Keratinocyte (primary cell): Measurements from ENCODE around the gene FREM2. TPM values are rescaled to one million over a fixed set of nuclear protein-coding genes. Genes with fewer than 3 reads are reported as not detected.

Experiments used
- DNase-seq: peaks from one replicate; pipeline ENCODE4 v3.0.0-alpha.2; 2011; ENCODE audit warnings: low read depth, missing footprints, low spot score
- FAIRE-seq: peaks from 2 replicates; lab custom pipeline; 2011; peaks lifted over from hg19 to GRCh38; lab: Jason Lieb, UNC
- H2AFZ ChIP-seq: 2 replicates; pipeline ENCODE4 v1.6.0; 2012; ENCODE audit warnings: low read length, control low read depth, inconsistent platforms; ENCODE audit not compliant: control insufficient read depth
- H3K27ac ChIP-seq: 2 replicates; pipeline ENCODE4 v1.5.1; 2011; ENCODE audit warnings: low read length; ENCODE audit not compliant: control insufficient read depth, insufficient read depth
- H3K27me3 ChIP-seq: 3 replicates; pipeline ENCODE4 v1.6.0; 2011; ENCODE audit warnings: low read length; ENCODE audit not compliant: control insufficient read depth, insufficient read depth; ENCODE audit errors: extremely low read depth
- H3K36me3 ChIP-seq, 2 experiments: 2 replicates in 1 of 2; 3 replicates in 1 of 2; pipeline ENCODE4 v1.5.1; 2011; ENCODE audit warnings: low read length in 2 of 2, mild to moderate bottlenecking in 1 of 2; ENCODE audit not compliant: control insufficient read depth in 2 of 2, insufficient read depth in 2 of 2; ENCODE audit errors: extremely low read depth in 1 of 2
- H3K4me1 ChIP-seq: 3 replicates; pipeline ENCODE4 v1.5.1; 2011; ENCODE audit warnings: low read length; ENCODE audit not compliant: control insufficient read depth, insufficient read depth; ENCODE audit errors: extremely low read depth
- H3K4me2 ChIP-seq: 3 replicates; pipeline ENCODE4 v1.6.0; 2011; ENCODE audit warnings: low read depth, low read length; ENCODE audit not compliant: control insufficient read depth, insufficient read depth; ENCODE audit errors: extremely low read depth
- H3K4me3 ChIP-seq, 3 experiments: fragments of 200-600 bp in 1 of 3; sonication (generic) in 1 of 3; 2 replicates in 2 of 3; 3 replicates in 1 of 3; pipeline ENCODE4 v1.5.1; 2011 to 2016; ENCODE audit warnings: low read length in 3 of 3, mild to moderate bottlenecking in 3 of 3, control low read depth in 2 of 3, inconsistent platforms in 1 of 3, low read depth in 1 of 3, mixed read lengths in 1 of 3, mixed run types in 1 of 3, moderate library complexity in 1 of 3; ENCODE audit not compliant: control insufficient read depth in 2 of 3, insufficient read depth in 2 of 3; ENCODE audit errors: extremely low read depth in 1 of 3
- H3K79me2 ChIP-seq: 2 replicates; pipeline ENCODE4 v1.6.0; 2012; ENCODE audit warnings: low read length; ENCODE audit not compliant: control insufficient read depth, insufficient read depth
- H3K9ac ChIP-seq: 3 replicates; pipeline ENCODE4 v1.6.0; 2011; ENCODE audit warnings: low read length; ENCODE audit not compliant: control insufficient read depth, insufficient read depth; ENCODE audit errors: extremely low read depth
- H3K9me1 ChIP-seq: 3 replicates; pipeline ENCODE4 v1.6.0; 2011; ENCODE audit warnings: low read length; ENCODE audit not compliant: control insufficient read depth, insufficient read depth; ENCODE audit errors: extremely low read depth
- H3K9me3 ChIP-seq: 2 replicates; pipeline ENCODE4 v1.5.1; 2012; ENCODE audit warnings: low read depth, low read length; ENCODE audit not compliant: control insufficient read depth
- H4K20me1 ChIP-seq: 3 replicates; pipeline ENCODE4 v1.6.0; 2011; ENCODE audit warnings: low read length; ENCODE audit not compliant: control insufficient read depth, insufficient read depth; ENCODE audit errors: extremely low read depth
- CTCF ChIP-seq, 3 experiments: IDR thresholded peaks in 1 of 3; conservative IDR thresholded peaks in 1 of 3; optimal IDR thresholded peaks in 1 of 3; 2 replicates in 2 of 3; 3 replicates in 1 of 3; pipeline versions ENCODE3 to v1.5.1; 2011; ENCODE audit warnings: low read length in 3 of 3, mild to moderate bottlenecking in 3 of 3, moderate library complexity in 2 of 3, control low read depth in 1 of 3, inconsistent platforms in 1 of 3; ENCODE audit not compliant: insufficient read depth in 2 of 3; ENCODE audit errors: extremely low read depth in 1 of 3
- EZH2 ChIP-seq: IDR thresholded peaks from one replicate; pipeline ENCODE4 v1.6.1; 2012; ENCODE audit warnings: inconsistent platforms, mild to moderate bottlenecking, low read length, moderate library complexity
- dilution Hi-C: fragments of 300-500 bp; cut with MboI; formaldehyde crosslinking; loops from one replicate; pipeline ENCODE4 v1.7.0; 2020; ENCODE audit warnings: low sequenced_read_pairs; ENCODE audit not compliant: extremely low pct_ligation_motif_present
- polyA plus RNA-seq, 5 experiments: library from polyadenylated mRNA; depleted of rRNA in 3 of 5; stranded (reverse) in 3 of 5; stranded (forward) in 1 of 5; unstranded in 1 of 5; fragments of >200 nt; gene quantifications; 1 replicate in 1 of 5; 2 replicates in 3 of 5; 3 replicates in 1 of 5; pipeline versions ENCODE4 v1.2.1 to v1.2.3, GENCODE V29; 2011 to 2012; ENCODE audit warnings: missing spikeins in 2 of 5, low read depth in 1 of 5, low replicate concordance in 1 of 5

FREM2 gene
- polyA plus RNA-seq, 1 donor (not counting 4 experiments of a cell fraction or from before 2014, with no cell fraction given), result 0.01 TPM

DNA sequence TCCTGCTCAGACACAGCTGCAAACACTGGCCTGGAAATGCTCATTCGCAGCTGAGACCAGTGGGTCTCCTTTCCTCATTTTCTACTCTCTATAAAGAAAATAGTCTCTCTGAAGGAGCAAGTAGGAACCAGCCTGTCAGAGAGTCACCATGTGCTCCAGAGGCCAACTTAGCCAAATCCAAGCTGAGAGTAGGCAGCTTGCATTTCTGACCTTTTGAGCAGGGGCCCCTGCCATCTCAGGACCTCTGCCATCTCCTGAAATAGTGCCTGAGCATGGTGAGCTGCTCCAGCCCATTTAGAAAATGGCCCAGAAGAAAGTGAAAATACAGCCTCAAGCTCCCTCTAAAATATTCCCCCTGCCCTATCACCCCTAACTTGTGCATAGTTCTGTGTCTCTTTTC, 208.2 kb downstream of the FREM2 start:
- no peak overlapping the region for H2AFZ ChIP-seq
- no peak overlapping the region for H3K9ac ChIP-seq
- H3K4me3 ChIP-seq, result no peak overlapping the region
- H3K9me3 ChIP-seq, result no peaks in the 10 kb centered on the region
- H3K79me2 ChIP-seq, result no peaks in the 10 kb centered on the region
- no peaks in the 10 kb centered on the region for H3K4me1 ChIP-seq
- H4K20me1 ChIP-seq, result no peaks in the 10 kb centered on the region
- dilution Hi-C loops, result no loop called here
- TF ChIP-seq CTCF (optimal IDR thresholded peaks at IDR 0.05 in 1 of 3, IDR thresholded peaks at IDR 0.05 in 1 of 3, conservative IDR thresholded peaks at IDR 0.05 in 1 of 3; ENCODE audit: extremely low read depth in 1 of 3, insufficient read depth in 2 of 3, low read length in 3 of 3) (no peak), EZH2 (no peak)
- DNase-seq (no peak), FAIRE-seq (no peak)
- H3K27me3 ChIP-seq, result no peaks in the 10 kb centered on the region
- H3K36me3 ChIP-seq, result no peaks in the 10 kb centered on the region
- no peak overlapping the region for H3K4me2 ChIP-seq
- H3K9me1 ChIP-seq, result no peaks in the 10 kb centered on the region
- H3K27ac ChIP-seq, result no peak overlapping the region

- Histone ChIP-seq H3K4me1 (peaks cover 6% of the 10 kb centered on the region), H3K79me2 (no peaks in the 10 kb centered on the region), H4K20me1 (no peaks in the 10 kb centered on the region), H3K27ac (no peak overlapping the region), H3K4me2 (no peak overlapping the region), H3K27me3 (no peaks in the 10 kb centered on the region), H3K9me1 (no peaks in the 10 kb centered on the region), H3K9ac (no peak overlapping the region), H3K4me3 (no peak overlapping the region), H3K9me3 (no peaks in the 10 kb centered on the region), H2AFZ (no peak overlapping the region), H3K36me3 (no peaks in the 10 kb centered on the region)
- TF ChIP-seq CTCF (optimal IDR thresholded peaks at IDR 0.05 in 1 of 3, IDR thresholded peaks at IDR 0.05 in 1 of 3, conservative IDR thresholded peaks at IDR 0.05 in 1 of 3; ENCODE audit: extremely low read depth in 1 of 3, insufficient read depth in 2 of 3, low read length in 3 of 3), result no peak
- dilution Hi-C loops, result no loop called here
- no peak for FAIRE-seq
- DNase-seq, result no peak
Observed at GRCh38 chr13:38897521-38897920, 210.6 kb downstream of the FREM2 start.
